ENCODE data around the gene RNF187.
A peak's percentile ranks its signal among the peaks of the same experiment; 100 is the strongest.

DNA sequence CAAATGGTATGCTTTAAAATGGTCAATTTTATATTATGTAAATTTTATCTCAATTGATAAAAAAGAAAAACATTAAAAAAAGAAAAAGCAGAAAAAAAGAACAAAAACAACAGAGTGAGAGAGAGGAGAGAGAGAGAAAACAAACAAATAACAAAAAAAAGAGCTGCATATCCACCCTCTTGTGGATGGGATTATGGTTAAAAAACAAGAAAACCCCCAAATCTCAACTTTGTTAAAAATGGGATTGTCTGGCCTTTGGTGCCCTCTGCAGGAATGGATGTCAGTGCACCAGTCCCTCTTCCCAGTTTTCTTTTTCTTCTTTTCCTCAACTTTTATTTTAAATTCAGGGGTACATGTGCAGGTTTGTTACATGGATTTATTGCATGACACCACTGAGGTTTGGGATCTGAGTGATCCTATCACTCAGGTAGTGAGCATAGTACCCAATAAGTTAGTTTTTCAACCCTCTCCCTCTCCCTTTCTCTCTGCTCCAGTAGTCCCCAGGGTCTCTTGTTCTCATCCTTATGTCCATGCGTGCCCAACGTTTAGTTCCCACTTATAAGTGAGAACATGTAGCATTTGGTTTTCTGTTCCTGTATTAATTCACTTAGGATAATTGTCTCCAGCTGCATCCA lies 28.1 kb downstream of the RNF187 start:
- no peak for TF ChIP-seq ZNF274 (IDR thresholded peaks at IDR 0.05; ENCODE audit: low read depth, low read length)
- TF ChIP-seq, protein P1, sequence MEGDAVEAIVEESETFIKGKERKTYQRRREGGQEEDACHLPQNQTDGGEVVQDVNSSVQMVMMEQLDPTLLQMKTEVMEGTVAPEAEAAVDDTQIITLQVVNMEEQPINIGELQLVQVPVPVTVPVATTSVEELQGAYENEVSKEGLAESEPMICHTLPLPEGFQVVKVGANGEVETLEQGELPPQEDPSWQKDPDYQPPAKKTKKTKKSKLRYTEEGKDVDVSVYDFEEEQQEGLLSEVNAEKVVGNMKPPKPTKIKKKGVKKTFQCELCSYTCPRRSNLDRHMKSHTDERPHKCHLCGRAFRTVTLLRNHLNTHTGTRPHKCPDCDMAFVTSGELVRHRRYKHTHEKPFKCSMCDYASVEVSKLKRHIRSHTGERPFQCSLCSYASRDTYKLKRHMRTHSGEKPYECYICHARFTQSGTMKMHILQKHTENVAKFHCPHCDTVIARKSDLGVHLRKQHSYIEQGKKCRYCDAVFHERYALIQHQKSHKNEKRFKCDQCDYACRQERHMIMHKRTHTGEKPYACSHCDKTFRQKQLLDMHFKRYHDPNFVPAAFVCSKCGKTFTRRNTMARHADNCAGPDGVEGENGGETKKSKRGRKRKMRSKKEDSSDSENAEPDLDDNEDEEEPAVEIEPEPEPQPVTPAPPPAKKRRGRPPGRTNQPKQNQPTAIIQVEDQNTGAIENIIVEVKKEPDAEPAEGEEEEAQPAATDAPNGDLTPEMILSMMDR (IDR thresholded peaks at IDR 0.05 in 2 of 3, conservative IDR thresholded peaks at IDR 0.05 in 1 of 3; ENCODE audit: borderline replicate concordance in 1 of 3, insufficient read depth in 1 of 3, low read depth in 2 of 3, low read length in 2 of 3), result peak; percentile 61 to 95 (median 73)

Measured in HCT116 (cell line).